Body of pancreas (tissue), 4 donors: ENCODE measurements around the gene ZDHHC24. TPM values are rescaled to one million over a fixed set of nuclear protein-coding genes. Genes with fewer than 3 reads are reported as not detected.
"Not testable (repeated sequence)": the region's sequence is repeated elsewhere in the genome, so short reads cannot be mapped to it uniquely, and the experiment has no call there.

Experiments used
- ATAC-seq: fragments of 150-250 bp; one replicate; pipeline ENCODE4 v1.9.1; 2016
- DNase-seq, 4 donors: peaks; one replicate each; pipeline ENCODE4 v3.0.0-alpha.2; 2019
- H3K27ac ChIP-seq, 4 donors: fragments of 200-600 bp; sonication (generic); 1 replicate in 3 of 4; 2 replicates in 1 of 4; pipeline versions ENCODE4 v1.5.1 to v1.6.1; 2016 to 2019; ENCODE audit warnings: mild to moderate bottlenecking in 1 of 4, mixed read lengths in 1 of 4, moderate library complexity in 1 of 4
- H3K27me3 ChIP-seq, 2 donors: fragments of 200-600 bp; sonication (generic); one replicate each; pipeline ENCODE4 v1.6.0; 2016; ENCODE audit warnings: mild to moderate bottlenecking in 1 of 2
- H3K36me3 ChIP-seq, 2 donors: fragments of 200-600 bp; sonication (generic); replicated peaks in 1 of 2; 2 replicates each; pipeline ENCODE4 v1.5.1; 2016; ENCODE audit warnings: low read depth in 2 of 2; ENCODE audit not compliant: insufficient read depth in 1 of 2
- H3K4me1 ChIP-seq: fragments of 200-600 bp; sonication (generic); one replicate; pipeline ENCODE4 v1.6.0; 2016
- H3K4me3 ChIP-seq, 2 donors: fragments of 200-600 bp; sonication (generic); 1 replicate in 1 of 2; 2 replicates in 1 of 2; pipeline ENCODE4 v1.5.1; 2016 to 2019
- H3K9me3 ChIP-seq, 3 donors: fragments of 200-600 bp; sonication (generic); 1 replicate in 2 of 3; 2 replicates in 1 of 3; pipeline ENCODE4 v1.5.1; 2016
- POLR2A ChIP-seq, 3 donors: fragments of 450-650 bp; IDR thresholded peaks; one replicate each; pipeline ENCODE4 v1.6.1; 2016; ENCODE audit warnings: antibody characterized with exemption in 3 of 3, mild to moderate bottlenecking in 2 of 3
- WGBS, 2 donors: methylation state at CpG; one replicate each; pipeline ENCODE4 v1.1.5; 2017; 5-methylcytosine and 5-hydroxymethylcytosine counted together
- intact Hi-C: fragments of 100-400 bp; cut with DNase I; formaldehyde crosslinking; loops from one replicate; pipeline ENCODE4 v1.15.1; 2023
- total RNA-seq, 2 donors: library from RNA; depleted of rRNA; stranded (reverse); fragments of >200 nt; gene quantifications; one replicate each; pipeline ENCODE4 v1.1.0, GENCODE V29; 2016
- TF ChIP-seq, protein P1 (sequence below), 7 experiments: fragments of 450-650 bp in 4 of 7; fragments of 200-600 bp in 3 of 7; sonication (generic) in 3 of 7; IDR thresholded peaks; one replicate each; pipeline ENCODE4 v1.5.1; 2016 to 2019; ENCODE audit warnings: antibody characterized with exemption in 7 of 7

Gene ZDHHC24
- total RNA-seq, 2 donors from 2014 or later = 15.8 to 22.3 TPM

GRCh38 chr11:66591175-66591574 is 45.3 kb upstream of the ZDHHC24 start:
- DNase-seq = no peak
- Histone ChIP-seq H3K27me3 (no peaks in the 10 kb centered on the region), H3K36me3 (no peaks in the 10 kb centered on the region), H3K4me1 (peaks cover 32% of the 10 kb centered on the region), H3K9me3 (no peaks in the 10 kb centered on the region), H3K27ac (no peak overlapping the region), H3K4me3 (no peak overlapping the region)
- intact Hi-C loops = no loop called here
- WGBS, 2 donors = 41 to 55% methylated on average over 2 of the region's 2 CpGs
- no peak for ATAC-seq
- TF ChIP-seq, protein P1, sequence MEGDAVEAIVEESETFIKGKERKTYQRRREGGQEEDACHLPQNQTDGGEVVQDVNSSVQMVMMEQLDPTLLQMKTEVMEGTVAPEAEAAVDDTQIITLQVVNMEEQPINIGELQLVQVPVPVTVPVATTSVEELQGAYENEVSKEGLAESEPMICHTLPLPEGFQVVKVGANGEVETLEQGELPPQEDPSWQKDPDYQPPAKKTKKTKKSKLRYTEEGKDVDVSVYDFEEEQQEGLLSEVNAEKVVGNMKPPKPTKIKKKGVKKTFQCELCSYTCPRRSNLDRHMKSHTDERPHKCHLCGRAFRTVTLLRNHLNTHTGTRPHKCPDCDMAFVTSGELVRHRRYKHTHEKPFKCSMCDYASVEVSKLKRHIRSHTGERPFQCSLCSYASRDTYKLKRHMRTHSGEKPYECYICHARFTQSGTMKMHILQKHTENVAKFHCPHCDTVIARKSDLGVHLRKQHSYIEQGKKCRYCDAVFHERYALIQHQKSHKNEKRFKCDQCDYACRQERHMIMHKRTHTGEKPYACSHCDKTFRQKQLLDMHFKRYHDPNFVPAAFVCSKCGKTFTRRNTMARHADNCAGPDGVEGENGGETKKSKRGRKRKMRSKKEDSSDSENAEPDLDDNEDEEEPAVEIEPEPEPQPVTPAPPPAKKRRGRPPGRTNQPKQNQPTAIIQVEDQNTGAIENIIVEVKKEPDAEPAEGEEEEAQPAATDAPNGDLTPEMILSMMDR (IDR thresholded peaks at IDR 0.05) = no peak
- TF ChIP-seq POLR2A (IDR thresholded peaks at IDR 0.05) = no peak

DNA sequence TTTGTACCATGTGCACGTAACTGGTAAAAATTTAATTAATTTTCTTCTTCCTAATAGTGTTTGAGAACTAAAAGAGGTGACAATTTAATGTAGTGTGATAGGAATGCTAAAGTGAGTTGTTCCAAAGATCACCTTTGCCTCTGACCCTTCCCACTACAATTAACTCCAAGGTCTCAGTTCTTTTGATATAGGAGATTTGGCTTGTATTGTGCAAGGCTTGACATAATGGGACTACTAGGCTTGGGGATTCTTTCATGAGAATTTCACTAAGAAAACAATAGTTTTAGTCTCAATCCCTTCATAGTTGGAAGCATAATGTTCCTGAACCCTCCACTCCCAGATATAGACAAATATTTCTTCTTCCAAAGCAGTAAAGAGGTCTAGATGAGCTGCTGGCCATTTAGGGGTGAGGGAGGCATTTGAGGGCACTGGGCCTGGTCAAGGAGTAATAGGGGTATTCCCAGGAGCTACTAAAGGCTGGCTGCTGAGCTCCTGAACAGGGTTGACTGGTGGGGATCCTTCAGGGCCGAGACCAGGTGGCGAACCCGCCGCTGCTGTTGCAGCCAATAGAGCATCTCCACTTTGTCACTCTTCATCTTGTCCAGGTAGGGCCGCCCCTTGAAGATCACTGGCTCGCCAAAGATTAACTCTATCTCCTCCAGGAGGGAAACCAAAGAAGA is 44.3 kb upstream of the ZDHHC24 start:
- Histone ChIP-seq H3K27me3 (no peaks in the 10 kb centered on the region), H3K36me3 (no peaks in the 10 kb centered on the region), H3K4me3 (no peak overlapping the region), H3K27ac (no peak overlapping the region), H3K9me3 (no peaks in the 10 kb centered on the region), H3K4me1 (peaks cover 24% of the 10 kb centered on the region)
- no peak for TF ChIP-seq POLR2A (IDR thresholded peaks at IDR 0.05)
- TF ChIP-seq, protein P1 (IDR thresholded peaks at IDR 0.05) = no peak
- ATAC-seq = no peak
- 96 to 97% methylated on average over 6 to 7 of the region's 7 CpGs for WGBS, 2 donors
- no peak for DNase-seq
- intact Hi-C loops = no loop called here

DNA sequence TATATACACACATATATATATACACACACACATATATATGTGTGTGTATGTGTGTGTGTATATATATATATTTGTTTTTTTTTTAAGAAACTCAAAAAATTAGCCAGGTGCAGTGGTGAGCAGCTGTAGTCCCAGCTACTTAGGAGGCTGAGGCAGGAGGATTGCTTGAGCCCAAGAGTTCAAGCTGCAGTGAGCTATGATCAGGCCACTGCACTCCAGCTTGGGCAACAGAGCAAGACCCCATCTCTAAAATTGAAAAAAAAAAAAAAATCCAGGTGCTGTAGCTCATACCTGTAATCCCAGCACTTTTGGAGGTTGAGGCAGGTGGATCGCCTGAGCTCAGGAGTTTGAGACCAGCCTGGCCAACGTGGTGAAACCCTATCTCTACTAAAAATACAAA is 43.5 kb upstream of the ZDHHC24 start:
- intact Hi-C loops, H3K9me3 ChIP-seq, DNase-seq, H3K27ac ChIP-seq, H3K27me3 ChIP-seq, H3K36me3 ChIP-seq, H3K4me3 ChIP-seq, ATAC-seq: not testable (repeated sequence)
- 55 to 65% methylated on average over 2 of the region's 2 CpGs for WGBS, 2 donors
- peaks cover 18% of the 10 kb centered on the region for H3K4me1 ChIP-seq

- Histone ChIP-seq H3K27ac (no peak overlapping the region), H3K4me3 (no peak overlapping the region), H3K36me3 (no peaks in the 10 kb centered on the region), H3K9me3 (no peaks in the 10 kb centered on the region), H3K4me1 (no peaks in the 10 kb centered on the region), H3K27me3 (no peaks in the 10 kb centered on the region)
- WGBS, 2 donors = 39 to 57% methylated on average over 2 of the region's 2 CpGs
- DNase-seq (no peak), ATAC-seq (no peak)
- intact Hi-C loops = no loop called here
- TF ChIP-seq, protein P1 (IDR thresholded peaks at IDR 0.05) = no peak
- TF ChIP-seq POLR2A (IDR thresholded peaks at IDR 0.05) = no peak
Measured at GRCh38 chr11:66586136-66586535, 40.3 kb upstream of the ZDHHC24 start.

DNA sequence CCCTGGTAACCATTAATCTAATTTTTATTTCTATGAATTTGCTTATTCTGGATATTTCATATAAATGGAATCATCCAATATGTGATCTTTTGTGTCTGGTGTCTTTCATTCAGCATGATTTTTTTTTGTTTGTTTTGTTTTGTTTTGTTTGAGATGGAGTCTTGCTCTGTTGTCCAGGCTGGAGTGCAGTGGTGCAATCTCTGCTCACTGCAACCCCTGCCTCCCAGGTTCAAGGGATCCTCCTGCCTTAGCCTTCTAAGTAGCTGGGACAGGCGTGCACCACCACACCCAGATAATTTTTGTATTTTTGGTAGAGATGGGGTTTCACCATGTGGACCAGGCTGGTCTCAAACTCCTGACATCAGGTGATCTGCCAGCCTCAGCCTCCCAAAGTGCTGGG is 39.6 kb upstream of the ZDHHC24 start:
- DNase-seq, H3K36me3 ChIP-seq, H3K4me3 ChIP-seq, intact Hi-C loops, H3K27me3 ChIP-seq, ATAC-seq, H3K27ac ChIP-seq, H3K9me3 ChIP-seq, H3K4me1 ChIP-seq: not testable (repeated sequence)
- 92 to 100% methylated on average over 1 of the region's 1 CpG for WGBS, 2 donors

GRCh38 chr11:66582565-66583147 is 36.8 kb upstream of the ZDHHC24 start:
- ATAC-seq, DNase-seq: not testable (repeated sequence)
- WGBS, 2 donors = 81 to 83% methylated on average over 3 of the region's 3 CpGs

More at GRCh38 chr11:66582565-66583147, 36.8 kb upstream of the ZDHHC24 start:
- H3K27ac ChIP-seq, H3K9me3 ChIP-seq, H3K4me3 ChIP-seq, H3K4me1 ChIP-seq, H3K36me3 ChIP-seq, intact Hi-C loops, H3K27me3 ChIP-seq: not testable (repeated sequence)
